ENCODE results near the gene KCP.
"Not testable (repeated sequence)": the region's sequence is repeated elsewhere in the genome, so short reads cannot be mapped to it uniquely, and the experiment has no call there.

Gene KCP

GRCh38 chr7:128910569-128910945 lies at the start of gene KCP:
Gene KCP, minus strand, starts transcription at chr7:128910709. Its CDS starts 33 bp downstream, at chr7:128910676.
- DNase-seq, result no peak

DNA sequence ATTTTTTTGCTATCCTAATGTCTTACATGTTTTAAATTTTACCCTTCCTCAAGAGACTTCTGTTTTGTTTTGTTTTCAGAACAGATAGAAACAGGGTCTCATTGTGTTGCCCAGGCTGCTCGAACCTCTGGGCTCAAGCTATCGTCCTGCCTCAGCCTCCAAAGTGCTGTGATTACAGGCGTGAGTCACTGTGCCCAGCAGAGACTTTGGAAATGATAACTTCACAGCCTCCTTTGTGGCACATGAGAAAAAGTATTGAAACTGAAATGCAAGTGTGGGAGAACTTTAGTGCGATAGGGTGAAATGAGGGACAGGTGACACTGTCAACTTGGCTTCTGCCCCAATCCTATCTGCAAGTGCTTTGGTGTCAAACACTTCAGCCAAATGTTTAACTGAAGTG lies 48.8 kb upstream of the KCP start:
- DNase-seq, result no peak

GRCh38 chr7:128955981-128956380 lies 45.5 kb upstream of the KCP start:
- no peak for DNase-seq

DNA sequence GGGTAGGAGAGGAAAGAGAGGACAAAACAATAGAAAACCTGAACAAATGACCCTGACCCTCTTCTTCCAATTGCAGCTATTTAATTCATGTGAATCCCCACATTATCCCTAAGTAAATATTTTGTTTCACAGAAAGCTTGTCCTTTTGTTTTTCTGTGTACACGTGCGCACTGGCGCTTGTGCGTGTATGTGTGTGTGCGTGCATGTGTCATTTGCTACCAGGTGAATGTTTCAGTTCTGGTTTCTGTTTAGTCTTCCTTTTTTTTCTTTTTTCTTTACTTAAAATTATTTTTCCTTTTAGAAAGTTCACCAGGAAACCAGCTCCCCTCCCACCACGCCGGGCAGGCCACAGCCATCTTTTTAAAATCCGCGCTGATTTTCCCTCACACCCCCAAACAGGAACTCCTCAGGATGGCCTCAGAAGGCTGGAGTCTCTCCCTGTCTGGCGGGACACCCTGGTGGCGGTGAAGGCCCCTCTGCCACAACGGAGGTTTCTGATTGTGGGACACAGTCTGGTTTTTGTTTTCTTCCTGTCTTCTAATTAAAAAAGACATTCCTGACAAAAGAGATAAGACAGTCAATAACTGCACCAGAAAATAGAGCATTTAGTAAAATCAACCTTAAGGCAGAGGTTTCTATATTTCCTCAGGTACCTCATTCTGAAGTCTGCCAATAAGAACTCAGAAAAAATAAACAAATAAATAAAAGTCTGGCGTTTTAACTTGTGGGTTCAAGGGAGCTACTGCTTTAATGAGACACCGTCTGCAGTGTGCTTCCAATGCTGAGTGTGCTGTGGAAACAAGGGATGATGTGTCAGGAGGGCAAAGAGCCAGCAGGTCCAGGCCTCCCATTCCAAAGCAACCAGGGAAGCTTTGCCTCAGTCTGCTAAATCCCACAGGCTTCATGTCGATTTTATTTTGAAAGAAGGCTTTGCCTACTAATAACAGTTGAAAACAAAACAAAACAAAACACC lies 44.6 kb upstream of the KCP start:
- peak; percentile 8 for DNase-seq

DNA sequence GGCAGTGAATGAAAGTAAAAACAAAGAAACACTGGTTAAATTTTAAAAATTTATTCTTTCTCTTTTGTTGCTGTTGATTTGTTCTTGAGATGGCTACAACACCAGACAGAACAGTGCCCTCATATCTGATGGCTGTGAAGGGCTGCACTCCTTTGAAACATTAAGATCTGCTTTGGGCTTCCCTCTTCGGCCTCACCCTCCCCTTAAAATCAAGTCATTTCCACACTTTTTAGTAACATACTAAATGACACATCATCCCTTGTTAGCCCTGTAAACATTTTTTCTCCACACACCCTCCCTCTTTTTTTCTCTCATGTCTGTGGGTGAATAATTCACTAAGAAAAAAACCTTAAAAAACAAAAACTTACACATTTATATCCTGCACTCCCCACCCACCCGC lies 43.6 kb upstream of the KCP start:
- no peak for DNase-seq

DNA sequence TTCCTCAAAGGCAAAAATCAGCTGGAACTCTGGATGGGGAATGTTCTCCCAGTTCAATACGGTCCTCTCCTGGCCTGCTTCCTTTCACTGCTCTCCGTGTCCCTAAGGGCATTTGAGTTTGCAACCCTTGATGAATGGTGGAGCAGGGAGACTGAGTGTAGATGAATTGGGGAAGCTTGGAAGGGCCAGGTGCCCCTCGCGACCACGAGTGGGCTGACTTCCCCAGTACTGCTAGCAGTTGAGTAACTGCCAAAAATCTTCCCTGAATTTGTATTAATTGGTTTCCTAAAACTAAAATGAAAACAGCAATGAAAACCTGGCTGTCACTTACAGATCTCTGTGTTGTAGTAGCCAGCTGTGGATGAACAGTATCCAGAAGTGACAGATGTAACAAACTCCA lies 40.8 kb upstream of the KCP start:
- no peak for DNase-seq

- DNase-seq, result no peak
These were observed 38.7 kb upstream of the KCP start for GRCh38 chr7:128948976-128949760.

DNA sequence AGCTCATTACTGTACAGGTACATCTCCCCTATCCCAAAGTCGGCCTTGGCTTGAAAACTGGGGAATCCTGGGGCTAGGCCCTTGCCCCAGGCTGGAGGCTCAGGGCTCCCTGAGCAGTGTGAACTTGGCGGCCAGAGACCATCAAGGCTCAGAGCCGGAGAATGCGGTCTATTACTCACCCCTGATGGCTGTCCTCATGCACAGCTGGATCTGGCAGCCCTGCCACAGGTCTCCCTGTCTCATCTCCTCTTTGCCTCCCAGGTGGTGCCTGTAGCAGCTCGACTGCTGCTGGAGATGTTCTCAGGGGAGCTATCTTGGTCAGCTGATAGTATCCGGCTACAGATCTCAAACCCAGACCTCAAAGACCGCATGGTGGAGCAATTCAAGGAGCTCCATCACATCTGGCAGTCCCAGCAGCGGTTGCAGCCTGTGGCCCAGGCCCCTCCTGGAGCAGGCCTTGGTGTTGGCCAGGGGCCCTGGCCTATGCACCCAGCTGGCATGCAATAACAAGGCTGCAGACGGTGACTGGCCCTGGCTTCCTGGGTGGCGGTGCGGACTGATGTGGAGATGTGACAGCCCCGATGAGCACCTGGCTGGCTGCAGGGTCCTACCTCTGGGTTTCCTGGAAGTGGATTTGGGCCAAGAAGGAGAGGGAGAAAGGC lies 37.9 kb upstream of the KCP start:
- no peak for DNase-seq

DNA sequence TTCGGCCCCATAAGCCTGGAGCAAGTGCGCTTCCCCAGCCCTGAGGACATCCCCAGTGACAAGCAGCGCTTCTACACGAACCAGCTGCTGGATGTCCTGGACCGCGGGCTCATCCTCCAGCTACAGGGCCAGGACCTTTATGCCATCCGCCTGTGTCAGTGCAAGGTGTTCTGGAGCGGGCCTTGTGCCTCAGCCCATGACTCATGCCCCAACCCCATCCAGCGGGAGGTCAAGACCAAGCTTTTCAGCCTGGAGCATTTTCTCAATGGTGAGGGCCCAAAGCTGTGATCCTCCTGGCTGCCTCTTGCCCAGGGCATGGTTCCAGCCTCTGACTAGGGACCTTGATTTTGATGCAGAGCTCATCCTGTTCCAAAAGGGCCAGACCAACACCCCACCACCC lies 37.3 kb upstream of the KCP start:
- no peak for DNase-seq

- DNase-seq, result no peak
These were observed 36.7 kb upstream of the KCP start for GRCh38 chr7:128946936-128947830.

DNA sequence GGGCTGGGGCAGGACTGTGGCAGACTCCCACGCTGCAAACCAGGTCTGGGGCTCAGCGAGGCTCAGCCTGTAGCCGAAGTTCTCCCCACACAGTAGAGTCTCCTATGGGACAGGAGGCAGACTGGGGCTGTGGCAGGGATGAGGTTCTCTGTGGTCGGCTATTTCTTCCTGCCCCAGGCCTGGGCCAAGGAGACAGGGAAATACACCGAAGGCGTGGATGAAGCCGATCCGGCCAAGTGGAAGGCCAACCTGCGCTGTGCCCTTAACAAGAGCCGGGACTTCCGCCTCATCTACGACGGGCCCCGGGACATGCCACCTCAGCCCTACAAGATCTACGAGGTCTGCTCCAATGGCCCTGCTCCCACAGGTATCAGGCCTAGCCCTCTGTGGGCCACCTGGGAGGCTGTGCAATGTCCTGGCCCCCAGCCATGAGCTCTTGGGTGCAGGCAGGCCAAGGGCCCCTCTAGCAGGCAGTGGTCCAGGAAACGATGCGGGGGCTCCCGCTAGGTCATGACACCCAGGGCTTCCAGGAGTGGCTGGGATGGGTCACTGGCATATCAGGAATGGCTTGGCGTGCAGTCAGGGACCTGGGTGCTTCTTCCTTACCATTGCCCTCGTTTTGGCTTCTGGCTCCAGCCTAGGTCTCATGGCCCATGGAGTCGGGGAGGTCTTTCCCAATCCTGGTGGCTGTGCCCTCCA lies 35.3 kb upstream of the KCP start:
- no peak for DNase-seq

GRCh38 chr7:128944487-128945236 lies 34.2 kb upstream of the KCP start:
- no peak for DNase-seq

GRCh38 chr7:128943251-128943650 lies 32.7 kb upstream of the KCP start:
- DNase-seq, result not testable (repeated sequence)

DNA sequence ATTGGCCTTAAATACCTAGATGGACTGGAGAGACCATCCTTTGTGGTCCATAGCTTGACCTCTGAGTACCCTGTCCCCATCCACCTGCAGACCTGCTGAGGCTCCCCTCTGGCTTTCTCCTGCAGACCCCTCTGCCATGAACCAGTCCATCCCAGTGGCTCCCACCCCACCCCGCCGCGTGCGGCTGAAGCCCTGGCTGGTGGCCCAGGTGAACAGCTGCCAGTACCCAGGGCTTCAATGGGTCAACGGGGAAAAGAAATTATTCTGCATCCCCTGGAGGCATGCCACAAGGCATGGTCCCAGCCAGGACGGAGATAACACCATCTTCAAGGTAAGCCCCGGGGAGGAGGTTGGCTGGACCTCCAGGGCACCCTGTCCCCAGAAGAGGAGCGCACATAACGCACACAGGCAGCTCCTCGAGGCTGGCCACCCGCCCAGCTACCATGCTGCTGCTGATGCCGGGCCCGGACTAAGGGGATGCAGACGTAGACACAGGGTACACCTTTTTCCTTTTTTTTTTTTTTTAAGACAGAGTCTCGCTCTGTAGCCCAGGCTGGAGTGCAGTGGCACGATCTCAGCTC lies 31.5 kb upstream of the KCP start:
- DNase-seq, result no peak

DNA sequence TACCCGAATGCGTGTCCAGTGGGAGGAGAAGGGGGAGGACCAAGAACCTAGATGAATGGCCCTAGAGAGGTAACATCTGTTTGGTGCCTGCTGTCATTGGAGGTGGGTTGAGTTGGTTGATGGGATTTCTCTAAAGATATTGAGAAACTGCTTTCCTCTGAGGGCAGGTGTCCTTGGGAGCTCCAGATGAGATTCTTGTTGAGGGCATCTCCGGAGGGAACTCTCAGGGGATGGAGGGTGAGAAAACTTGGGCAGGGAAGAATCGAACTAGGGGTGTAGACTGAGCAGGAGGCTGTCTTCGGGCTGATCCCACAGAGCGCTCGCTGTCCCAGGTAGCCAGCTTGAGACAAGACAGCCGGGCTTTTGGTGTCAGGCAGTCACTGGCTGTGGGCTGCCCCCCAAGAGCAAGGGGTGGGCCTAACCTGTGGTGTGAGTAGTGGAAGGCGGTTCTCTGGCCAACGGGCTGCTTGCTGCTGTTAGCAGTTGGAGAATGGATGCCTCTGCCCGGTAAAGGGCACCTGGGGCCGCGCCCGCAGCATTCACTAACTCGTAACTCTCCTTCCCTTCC lies 30.9 kb upstream of the KCP start:
- no peak for DNase-seq

GRCh38 chr7:128940494-128941322 lies 30.2 kb upstream of the KCP start:
- DNase-seq, result no peak

DNA sequence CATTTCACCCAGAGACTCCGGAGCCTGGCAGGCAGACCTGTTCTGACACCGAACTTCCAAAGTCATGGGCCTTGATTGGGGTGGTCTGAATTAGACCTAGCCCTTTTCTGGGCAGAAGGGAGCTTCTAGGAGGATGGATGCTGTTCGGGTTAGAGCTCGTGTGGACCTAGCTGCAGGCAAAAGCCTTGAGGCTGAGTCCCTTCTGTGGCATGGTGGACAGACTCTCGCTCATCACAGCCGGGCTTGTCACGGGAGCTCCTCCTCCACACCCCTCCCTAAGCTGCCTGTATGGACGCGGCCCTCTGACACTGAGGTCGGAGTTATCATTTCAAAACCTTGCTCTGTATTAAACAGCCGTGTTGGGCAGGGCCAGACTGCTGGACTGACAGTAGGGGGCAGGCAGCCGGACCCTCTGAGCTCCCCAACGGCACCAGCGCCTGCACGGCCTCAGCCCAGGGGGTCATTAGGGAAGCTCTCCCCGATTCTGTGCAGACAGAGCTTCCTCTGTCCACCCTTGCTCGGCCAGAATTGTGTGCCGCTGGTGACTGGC lies 29.4 kb upstream of the KCP start:
- no peak for DNase-seq

- no peak for DNase-seq
These were observed 28.8 kb upstream of the KCP start for GRCh38 chr7:128939075-128939860.
